ENCODE results near the gene PRSS23.

Gene PRSS23

GRCh38 chr11:86790867-86791849, 9.2 kb upstream of the PRSS23 start:
- no peak for DNase-seq (ENCODE audit: low read depth, low spot score)

GRCh38 chr11:86792150-86792549, 8.2 kb upstream of the PRSS23 start:
- no peak for DNase-seq (ENCODE audit: low read depth, low spot score)

- no peak for DNase-seq (ENCODE audit: low read depth, low spot score)
These were observed 7.0 kb upstream of the PRSS23 start for GRCh38 chr11:86793307-86793706.

- DNase-seq (ENCODE audit: low read depth, low spot score): no peak
These were observed 4.8 kb upstream of the PRSS23 start for GRCh38 chr11:86795511-86795910.

- no peak for DNase-seq (ENCODE audit: low read depth, low spot score)
These were observed 4.4 kb upstream of the PRSS23 start for GRCh38 chr11:86795949-86796348.

- no peak for DNase-seq (ENCODE audit: low read depth, low spot score)
These were observed 3.2 kb upstream of the PRSS23 start for GRCh38 chr11:86797133-86797532.

- DNase-seq (ENCODE audit: low read depth, low spot score): no peak
These were observed 1.4 kb upstream of the PRSS23 start for GRCh38 chr11:86798988-86799387.

GRCh38 chr11:86799680-86800075, 664 bp upstream of the PRSS23 start:
- no peak for DNase-seq (ENCODE audit: low read depth, low spot score)

- no peak for DNase-seq (ENCODE audit: low read depth, low spot score)
These were observed 574 bp downstream of the PRSS23 start for GRCh38 chr11:86800960-86801272.

GRCh38 chr11:86801364-86801763, 1.0 kb downstream of the PRSS23 start:
- DNase-seq (ENCODE audit: low read depth, low spot score): no peak

GRCh38 chr11:86802146-86802545, 1.8 kb downstream of the PRSS23 start:
- no peak for DNase-seq (ENCODE audit: low read depth, low spot score)

GRCh38 chr11:86802601-86803051, 2.3 kb downstream of the PRSS23 start:
- DNase-seq (ENCODE audit: low read depth, low spot score): no peak

- no peak for DNase-seq (ENCODE audit: low read depth, low spot score)
These were observed 3.0 kb downstream of the PRSS23 start for GRCh38 chr11:86803136-86804045.

- no peak for DNase-seq (ENCODE audit: low read depth, low spot score)
These were observed 4.6 kb downstream of the PRSS23 start for GRCh38 chr11:86804951-86805350.

GRCh38 chr11:86805873-86806310, 5.5 kb downstream of the PRSS23 start:
- DNase-seq (ENCODE audit: low read depth, low spot score): no peak

GRCh38 chr11:86806903-86807302, 6.6 kb downstream of the PRSS23 start:
- DNase-seq (ENCODE audit: low read depth, low spot score): no peak

GRCh38 chr11:86807360-86807759, 7.0 kb downstream of the PRSS23 start:
- DNase-seq (ENCODE audit: low read depth, low spot score): no peak

GRCh38 chr11:86809561-86809960, 9.2 kb downstream of the PRSS23 start:
- DNase-seq (ENCODE audit: low read depth, low spot score): no peak

GRCh38 chr11:86810288-86810687, 9.9 kb downstream of the PRSS23 start:
- DNase-seq (ENCODE audit: low read depth, low spot score): no peak

GRCh38 chr11:86811637-86812321, 11.4 kb downstream of the PRSS23 start:
- DNase-seq (ENCODE audit: low read depth, low spot score): no peak

GRCh38 chr11:86812322-86812670, 12.0 kb downstream of the PRSS23 start:
- DNase-seq (ENCODE audit: low read depth, low spot score): no peak

GRCh38 chr11:86812981-86813380, 12.6 kb downstream of the PRSS23 start:
- no peak for DNase-seq (ENCODE audit: low read depth, low spot score)
